Activated T-cell treated with anti-CD3 and anti-CD28 coated beads, Interleukin-2, amount 50 U/mL, for 1 hour (primary cell): ENCODE measurements around the gene NASP.

Experiments
- DNase-seq: peaks from one replicate; pipeline ENCODE4 v3.0.0-alpha.2; 2020

Gene NASP, protein sequence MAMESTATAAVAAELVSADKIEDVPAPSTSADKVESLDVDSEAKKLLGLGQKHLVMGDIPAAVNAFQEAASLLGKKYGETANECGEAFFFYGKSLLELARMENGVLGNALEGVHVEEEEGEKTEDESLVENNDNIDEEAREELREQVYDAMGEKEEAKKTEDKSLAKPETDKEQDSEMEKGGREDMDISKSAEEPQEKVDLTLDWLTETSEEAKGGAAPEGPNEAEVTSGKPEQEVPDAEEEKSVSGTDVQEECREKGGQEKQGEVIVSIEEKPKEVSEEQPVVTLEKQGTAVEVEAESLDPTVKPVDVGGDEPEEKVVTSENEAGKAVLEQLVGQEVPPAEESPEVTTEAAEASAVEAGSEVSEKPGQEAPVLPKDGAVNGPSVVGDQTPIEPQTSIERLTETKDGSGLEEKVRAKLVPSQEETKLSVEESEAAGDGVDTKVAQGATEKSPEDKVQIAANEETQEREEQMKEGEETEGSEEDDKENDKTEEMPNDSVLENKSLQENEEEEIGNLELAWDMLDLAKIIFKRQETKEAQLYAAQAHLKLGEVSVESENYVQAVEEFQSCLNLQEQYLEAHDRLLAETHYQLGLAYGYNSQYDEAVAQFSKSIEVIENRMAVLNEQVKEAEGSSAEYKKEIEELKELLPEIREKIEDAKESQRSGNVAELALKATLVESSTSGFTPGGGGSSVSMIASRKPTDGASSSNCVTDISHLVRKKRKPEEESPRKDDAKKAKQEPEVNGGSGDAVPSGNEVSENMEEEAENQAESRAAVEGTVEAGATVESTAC

DNA sequence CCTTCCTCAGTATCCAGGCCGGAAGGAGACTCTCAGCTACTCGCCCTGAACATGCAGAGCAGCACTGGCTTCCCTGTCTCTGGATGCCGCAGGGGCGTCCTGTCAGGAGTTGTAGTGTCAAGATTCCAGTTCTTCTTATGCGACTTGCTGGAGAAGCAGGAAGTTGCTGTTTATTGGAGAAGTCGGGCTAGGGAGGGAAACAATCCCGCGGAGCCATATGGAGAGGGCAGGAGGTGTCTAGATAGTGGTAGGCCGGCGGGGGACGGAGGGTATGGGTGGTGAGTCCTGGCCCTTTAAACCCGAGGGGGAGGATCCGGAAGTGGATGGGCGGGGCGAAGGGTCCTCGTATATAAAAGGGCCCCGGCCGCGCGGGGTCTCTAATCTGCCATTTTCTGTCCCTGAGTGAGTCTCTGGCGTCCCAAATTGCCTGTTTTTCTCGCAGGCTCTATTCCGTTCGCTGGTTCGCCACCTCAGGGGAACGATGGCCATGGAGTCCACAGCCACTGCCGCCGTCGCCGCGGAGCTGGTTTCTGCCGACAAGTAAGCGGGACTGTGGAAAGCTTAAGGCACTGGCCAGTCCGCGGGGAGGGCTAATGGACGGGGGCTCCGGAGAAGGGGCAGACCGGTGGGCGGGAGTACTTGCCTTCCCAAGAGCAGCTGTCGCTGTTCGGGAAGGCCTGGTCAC is at the start of gene NASP:
NASP (plus strand) TSS at position 376 of the 685 bp plus-strand sequence; CDS start at position 482, 106 bp downstream.
- DNase-seq: peak; percentile 97

DNA sequence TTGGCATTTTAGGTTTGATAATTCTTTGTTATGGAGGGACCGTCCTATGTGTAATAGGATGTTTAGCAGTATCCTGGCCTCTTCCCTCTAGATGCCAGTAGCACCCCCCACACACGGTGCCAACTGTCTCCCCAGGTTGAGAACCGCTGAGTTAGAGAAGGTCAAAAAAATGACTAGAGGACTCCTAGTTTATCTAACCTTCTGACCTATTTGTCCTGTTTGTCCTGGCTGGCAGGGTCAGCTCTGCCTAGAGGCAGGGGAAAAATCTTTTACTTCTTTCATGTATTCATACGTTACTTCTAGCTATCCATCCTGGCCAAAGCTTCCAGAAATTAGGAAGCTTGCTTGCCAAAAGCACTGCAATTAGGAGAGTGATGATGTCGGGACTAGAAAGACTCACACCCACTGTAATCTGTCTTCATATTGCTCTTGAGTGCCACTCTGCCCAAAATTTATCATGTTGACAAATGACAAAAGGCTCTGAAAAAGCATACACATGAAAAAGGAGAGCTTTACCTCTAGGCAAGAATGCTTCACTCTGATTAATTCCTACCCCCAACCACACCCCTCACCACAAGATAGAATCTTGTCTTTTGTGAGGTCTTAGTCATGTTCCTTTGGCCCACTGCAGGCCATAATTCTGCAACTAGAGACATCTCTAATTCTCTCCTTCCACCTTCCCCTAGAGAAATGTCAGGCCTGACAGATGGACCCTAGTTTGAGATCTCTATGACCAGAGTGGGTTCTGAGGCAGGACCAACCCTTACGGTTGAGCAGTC is 47.7 kb upstream of the NASP start:
- no peak for DNase-seq

DNA sequence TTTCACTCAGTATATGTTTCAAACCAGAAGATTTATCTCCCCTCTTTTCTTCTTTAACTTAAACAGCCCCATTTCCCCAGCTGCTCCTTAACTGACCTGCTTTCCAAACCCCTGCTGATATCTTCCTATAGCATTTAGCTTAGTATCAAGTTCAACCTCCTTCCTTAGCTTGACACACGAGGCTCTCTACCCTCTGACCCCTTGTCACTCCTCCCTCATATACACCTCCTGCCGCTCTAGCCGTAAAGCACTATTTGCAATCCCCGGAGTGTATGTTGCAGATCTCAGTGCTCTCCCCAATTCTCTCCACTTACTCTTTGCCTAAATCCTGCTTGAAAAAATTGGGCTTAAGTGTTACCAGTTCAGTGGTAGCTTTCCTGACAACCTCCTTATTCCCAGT is 47.0 kb upstream of the NASP start:
- no peak for DNase-seq

DNA sequence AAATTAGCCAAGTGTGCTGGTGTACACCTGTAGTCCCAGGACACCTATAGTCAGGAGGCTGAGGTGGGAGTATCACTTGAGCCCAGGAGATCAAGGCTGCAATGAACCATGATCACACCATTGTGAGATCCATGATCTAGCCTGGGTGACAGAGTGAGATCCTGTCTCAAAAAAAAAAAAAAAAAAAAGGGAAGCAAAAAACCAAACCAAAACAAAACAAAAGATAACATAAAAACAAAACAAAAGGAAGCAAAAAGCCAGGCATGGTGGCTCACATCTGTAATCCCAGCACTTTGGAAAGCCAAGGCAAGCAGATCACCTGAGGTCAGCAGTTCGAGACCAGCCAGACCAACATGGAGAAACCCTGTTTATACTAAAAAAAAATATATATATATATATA is 42.6 kb upstream of the NASP start:
- no peak for DNase-seq

DNA sequence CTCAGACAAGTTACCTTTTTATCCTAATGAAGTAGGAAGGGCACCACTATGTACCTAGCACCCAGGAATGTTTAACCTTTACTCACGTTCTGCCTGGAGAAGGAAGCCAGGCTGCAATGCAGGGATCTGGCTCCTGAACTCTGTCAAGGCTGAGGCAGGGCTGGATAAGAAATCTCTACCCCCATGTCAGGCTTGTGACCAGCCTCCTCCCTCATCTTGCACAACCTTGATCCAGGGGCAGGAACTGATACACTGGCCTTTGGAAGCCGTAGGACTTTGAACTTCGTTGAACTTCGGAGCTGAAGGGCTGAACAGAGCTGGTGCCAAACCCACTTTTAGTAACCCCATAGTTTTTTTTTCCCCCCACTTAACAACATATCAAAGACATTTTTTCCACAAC is 41.2 kb upstream of the NASP start:
- no peak for DNase-seq

DNA sequence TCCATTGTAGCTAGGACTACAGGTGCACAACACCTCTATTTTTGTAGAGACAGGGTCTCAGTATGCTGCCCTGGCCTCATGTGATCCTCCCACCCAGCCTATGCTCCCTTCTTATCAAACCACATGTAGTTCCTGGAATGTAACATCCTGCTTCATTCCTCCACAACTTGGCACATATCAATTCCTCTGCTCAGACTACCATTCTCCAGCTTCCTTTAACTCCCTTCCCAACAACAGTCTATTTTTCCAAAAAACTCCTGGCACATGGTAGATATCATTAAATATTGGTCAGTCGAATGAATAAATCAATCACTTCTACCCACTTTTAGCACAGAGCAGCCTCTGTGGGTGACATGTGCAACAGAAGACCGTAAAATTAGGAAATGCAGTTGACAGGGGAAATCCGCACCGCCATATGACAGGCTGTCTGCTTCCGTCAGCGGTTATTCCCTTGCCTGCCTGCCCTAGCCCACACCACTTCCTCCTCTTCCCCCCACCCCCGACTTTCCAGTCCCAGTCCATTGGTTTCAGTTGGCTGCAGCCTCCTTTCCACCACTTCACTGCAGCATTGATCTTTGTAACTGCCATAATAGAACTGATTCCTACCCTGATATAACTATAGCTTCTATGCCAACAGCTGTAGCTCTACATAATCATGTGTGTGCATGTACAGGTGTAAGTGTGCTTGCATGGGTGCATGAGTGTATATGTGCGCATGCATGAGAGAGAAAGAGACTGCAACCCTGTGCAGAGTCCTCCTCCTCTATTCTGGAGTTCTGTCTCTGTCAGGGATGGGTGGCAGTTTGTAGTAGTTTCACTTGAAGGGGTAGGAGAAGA is 40.0 kb upstream of the NASP start:
- peak; percentile 64 for DNase-seq

DNA sequence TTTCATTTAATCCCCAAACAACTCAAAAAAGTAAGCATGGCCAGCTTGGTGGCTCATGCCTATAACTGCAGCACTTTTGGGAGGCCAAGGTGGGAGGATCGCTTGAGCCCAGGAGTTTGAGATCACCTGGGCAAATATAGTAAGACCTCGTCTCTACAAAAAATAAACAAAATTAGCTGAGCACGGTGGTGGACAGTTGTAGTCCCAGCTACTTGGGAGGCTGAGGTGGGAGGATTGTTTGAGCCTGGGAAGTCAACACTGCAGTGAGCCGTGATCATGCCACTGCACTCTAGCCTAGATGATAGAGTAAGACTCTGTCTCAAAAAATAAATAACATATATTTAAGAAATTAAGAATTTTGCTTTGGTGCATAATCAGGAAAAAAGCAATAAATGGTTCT is 39.3 kb upstream of the NASP start:
- no peak for DNase-seq

DNA sequence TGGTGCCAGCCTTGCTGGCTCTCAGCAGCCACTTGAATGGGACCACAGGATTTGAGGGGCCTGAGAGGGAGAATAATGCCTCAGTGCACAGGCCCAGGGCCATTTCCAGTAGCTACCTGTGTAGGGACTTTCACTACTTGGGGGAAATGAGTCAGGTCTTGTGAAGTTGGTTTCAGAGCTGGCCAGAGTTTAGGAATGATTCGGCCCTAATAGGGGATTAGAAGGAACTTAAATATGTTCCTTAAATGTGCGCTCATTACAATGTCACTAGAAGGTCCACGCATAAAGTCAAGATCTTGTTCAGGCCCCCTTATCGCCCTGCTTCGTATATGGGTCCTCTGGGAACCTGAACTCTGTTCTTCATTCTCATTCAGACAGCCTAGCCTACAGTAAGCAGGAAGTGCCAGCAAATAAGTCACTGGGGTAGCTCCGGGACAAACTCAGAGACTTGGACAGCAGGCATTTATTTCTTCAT is 38.8 kb upstream of the NASP start:
- no peak for DNase-seq

DNA sequence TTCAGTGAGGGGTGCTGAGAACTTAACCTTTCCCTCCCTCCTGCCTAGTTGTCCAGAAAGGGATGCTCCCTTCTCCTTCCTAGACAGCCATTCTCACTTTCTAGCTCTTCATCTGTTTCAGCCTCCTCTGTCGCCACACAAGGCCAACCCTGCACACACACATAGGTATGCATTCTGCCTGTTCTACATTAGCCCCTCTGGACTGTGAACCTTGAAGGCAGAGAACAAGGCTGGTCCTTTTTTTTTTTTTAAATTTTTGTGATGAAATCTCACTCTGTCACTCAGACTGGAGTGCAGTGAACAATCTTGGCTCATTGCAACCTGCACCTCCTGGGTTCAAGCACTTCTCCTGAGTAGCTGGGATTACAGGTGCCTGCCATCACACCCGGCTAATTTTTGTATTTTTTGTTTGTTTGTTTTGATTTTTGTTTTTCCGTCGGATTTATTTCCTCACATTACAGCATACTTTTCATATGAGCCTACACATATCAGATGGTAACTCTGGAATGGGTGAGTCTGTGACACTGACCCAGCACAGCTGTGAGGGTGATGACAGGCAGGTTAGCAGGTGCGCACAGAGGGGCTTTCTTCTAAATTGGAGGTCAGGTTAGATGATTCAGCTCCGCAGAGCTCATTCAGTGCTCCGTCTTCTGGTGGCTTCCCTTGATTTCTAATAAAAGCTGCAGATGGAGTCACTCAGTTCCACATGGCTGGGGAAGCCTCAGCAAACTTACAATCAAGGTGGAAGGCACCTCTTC is 38.1 kb upstream of the NASP start:
- no peak for DNase-seq

DNA sequence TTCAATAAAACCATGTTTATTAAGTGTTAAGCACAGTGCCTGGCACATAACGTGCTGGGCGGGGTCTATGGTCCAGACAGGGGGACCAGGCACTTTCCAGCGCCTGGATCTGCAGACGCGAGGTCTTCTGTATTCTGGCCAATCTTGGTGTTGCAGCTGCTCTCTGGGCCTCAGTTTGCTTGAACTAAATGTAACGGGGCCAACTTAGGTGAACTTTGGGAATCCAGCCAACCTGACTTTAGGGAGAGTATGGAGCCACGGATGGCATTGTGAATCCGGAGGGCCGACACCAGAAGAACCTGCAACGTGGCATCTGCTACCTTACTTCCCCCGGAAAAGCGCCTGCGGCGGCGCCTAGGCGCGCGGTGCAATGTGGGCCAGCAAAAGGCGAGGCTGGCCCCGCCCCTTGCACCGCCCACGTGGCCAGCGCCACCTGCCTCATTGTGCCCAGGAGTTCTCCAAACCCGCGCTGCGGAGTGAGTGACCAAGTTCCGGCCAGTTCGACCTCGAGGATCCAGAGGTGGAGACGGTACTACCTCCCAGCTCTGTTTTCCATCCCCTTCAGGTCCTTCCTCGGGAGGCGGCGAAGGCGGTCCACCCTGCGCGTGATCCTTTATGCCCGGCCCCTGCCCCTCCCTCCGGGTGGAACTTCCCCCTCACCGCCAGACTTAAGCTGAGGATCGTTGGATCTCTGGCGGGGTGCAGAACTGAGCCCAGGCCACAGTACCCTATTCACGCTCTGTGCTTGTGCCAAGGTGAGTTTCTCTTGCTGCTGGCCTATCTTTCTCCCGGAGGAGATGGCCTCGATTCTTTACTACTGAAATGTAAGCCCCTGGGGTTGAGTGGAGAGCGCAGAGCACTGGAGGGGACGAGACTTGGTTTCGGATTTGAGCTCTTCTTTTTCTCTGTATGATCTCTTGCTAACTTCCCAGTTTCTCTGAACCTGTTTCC is 33.2 kb upstream of the NASP start, which contains the start of gene AKR1A1:
AKR1A1 (plus strand) TSS at position 426 of the 951 bp plus-strand sequence. CDS start 10,969 bp downstream, outside the sequence.
- peak; percentile 90 for DNase-seq

DNA sequence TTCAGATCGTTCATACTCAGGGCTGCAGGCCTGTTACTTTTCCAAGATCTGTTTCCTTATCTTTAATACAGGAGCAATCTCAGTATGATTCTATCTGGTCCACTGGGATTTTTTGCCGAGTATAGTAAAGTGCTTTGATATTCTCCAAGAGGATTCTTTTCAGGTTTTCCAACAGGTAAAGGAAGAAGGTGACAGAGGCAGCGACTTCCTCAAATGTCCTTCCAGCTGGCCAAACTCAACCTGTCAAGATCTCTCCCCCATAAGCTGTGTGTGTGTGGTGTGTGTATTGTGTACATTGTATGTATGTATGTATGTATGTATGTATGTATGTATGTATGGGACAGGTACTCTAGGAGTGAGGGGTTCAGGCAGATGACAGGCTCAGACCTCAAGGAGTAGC is 32.2 kb upstream of the NASP start:
- DNase-seq: no peak

DNA sequence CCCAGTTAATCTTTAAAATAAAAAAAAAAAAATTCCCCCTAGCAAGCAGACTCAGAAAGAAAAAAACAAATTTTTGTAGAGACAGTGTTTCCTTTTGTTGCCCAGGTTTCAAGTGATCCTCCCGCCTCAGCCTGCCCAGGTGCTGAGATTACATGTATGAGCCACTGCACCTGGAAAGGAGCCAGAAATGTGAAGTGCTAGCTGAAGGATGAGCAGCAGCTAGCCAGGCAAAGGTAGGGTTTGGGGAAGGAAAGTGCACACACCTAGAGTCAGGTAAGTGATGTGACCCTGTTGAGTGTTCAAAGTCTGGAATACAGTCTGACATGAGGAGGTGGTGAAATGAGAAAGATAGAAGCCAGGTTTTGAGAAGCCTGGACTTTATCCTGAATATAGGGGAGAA is 31.5 kb upstream of the NASP start:
- no peak for DNase-seq

DNA sequence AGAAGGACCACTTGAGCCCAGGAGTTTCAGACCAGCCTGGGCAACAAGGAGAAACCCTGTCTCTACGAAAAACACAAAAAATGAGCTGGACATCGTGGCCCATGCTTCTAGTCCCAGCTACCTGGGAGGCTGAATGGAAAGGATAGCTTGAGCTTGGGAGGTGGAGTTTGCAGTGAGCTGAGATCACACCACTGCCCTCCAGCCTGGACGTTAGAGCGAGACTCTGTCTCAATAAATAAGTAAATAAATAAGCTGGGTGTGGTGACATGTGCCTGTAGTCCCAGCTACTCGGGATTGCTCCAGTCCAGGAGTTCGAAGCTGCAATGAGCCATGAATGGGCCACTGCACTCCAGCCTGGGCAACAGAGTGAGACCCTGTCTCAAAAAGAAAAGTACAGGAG is 29.6 kb upstream of the NASP start:
- DNase-seq: no peak

DNA sequence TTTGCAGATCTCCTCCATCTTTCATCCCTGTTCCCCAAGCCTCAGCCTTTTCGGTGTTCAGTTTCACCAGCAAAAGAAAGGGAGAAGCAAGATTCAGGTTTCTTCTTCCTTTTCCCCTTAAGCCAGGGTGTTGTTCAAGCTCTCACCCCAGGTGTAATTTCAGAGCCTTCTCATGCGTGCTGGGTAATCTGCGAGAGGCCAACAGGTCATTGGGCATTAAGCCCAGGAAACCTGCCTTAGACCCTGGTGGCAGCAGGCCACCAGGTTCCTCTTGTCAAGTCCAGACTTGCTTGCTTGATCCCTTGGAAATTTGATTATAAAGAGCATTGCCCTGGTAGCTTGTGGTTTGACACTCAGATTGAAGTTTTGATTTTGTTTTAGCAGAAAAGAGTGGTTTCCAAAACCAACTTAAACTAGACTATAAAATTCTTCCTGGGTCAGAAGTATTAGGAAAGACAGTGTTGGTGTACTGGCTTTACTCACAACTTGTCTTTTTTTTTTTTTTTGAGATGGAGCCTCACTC is 26.4 kb upstream of the NASP start:
- DNase-seq: no peak

DNA sequence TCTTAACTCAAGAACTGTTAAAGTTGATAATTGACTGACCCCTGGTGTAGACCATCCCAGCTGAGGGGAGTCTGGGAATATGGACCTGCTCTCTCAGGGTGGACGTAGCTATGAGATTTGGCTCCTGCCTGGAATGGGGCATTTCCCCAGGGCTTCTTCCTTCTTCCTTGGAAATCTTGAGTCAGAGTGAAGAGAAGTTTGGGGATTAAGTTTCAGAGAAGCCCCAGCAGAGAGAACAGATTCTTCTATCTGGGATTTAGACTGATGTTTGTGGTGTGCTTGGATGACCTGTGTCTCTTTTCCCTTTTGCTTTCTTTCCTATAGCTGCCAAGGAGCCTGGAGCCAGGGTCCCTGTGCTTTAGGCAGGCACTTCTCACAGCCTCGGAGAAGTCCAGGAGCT is 20.0 kb upstream of the NASP start:
- DNase-seq: no peak

DNA sequence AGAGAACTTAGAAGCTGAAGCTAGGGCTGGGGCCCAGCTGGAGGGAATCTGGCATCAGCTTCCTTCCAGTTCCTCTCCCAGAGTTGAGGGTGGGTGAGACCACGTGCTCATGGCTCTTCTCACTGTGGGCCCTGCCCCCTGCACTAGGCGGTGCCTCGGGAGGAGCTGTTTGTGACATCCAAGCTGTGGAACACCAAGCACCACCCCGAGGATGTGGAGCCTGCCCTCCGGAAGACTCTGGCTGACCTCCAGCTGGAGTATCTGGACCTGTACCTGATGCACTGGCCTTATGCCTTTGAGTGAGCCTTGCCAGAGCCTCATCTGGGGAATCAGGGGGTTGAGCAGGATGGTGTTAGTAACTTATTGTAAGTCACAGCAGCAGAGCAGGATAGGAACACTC is 17.1 kb upstream of the NASP start:
- DNase-seq: no peak

DNA sequence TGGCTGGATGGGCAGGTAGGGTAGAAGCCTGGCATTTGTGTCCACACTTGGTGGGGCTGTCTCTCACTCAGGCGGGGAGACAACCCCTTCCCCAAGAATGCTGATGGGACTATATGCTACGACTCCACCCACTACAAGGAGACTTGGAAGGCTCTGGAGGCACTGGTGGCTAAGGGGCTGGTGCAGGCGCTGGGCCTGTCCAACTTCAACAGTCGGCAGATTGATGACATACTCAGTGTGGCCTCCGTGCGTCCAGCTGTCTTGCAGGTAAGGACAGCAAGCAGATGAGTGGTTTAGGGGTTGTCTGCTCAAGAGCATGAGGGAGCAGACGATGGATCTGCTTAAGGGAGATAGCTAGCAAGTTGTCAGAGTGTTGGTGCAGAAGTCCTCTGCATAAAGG is 15.9 kb upstream of the NASP start:
- no peak for DNase-seq

DNA sequence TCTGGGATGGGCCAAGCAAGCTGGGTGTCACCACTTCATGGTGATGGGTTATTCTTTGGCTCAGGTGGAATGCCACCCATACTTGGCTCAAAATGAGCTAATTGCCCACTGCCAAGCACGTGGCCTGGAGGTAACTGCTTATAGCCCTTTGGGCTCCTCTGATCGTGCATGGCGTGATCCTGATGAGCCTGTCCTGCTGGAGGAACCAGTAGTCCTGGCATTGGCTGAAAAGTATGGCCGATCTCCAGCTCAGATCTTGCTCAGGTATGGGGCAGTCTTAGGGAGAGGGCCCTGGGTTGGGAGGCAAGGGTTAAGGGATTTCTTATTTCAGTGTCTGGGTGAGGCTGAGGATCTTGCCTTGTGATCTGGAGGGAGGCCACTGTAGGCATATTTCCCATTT is 15.4 kb upstream of the NASP start:
- DNase-seq: no peak

DNA sequence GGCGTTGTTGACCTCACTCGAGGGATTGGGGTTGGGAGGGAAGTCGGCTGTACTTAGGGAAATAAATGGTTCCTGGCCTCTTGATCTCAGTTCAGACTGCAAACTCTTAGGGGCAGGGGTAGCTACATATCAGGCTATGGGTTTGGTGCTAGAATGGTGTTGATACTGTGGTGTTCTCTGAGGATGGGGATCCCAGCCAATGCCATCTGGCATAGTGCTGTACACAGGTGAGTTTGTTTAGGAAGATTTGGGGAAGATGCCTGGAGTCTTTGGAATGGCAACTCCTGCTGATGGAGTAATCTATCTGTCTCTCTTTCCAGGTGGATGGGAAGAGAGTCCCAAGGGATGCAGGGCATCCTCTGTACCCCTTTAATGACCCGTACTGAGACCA is 14.3 kb upstream of the NASP start:
- no peak for DNase-seq
